NCI-H2171 (cell line): ENCODE measurements around the gene HADH.
"Not testable (repeated sequence)": the region's sequence is repeated elsewhere in the genome, so short reads cannot be mapped to it uniquely, and the experiment has no call there.

Source experiments
- DNase-seq: peaks from one replicate; lab custom pipeline; 2025; lab: John Stamatoyannopoulos, UW

Gene HADH

DNA sequence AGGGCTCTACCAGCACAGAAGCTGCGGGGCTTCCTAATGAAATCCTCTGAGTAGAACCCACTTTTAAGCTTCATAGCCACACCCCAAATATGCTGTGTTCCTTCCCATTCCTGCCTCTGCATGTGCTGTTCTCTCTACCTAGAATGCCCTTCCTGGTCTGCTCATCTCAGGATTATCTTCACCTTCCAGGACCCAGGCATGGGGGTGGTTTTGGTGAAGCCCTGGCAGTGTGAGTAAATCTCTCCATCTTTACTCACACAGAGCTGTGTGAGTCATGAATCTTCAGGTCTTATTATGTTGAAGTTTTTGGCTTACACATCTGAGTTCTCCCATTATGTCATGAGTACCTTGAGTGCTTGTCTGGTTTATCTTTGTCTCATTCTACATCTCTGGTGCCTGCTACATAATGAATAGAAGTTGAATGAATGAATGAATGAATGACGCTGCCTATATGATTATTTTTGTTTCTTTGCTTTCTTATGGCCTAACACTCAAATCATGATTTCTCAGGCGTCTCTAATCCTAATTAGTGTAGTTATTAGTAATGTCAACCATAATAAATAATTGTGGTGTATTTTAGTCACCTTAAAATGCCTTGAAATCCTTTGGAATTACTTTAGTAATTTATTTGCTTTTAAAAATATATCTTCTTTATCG is 41.9 kb downstream of the HADH start:
- no peak for DNase-seq

DNA sequence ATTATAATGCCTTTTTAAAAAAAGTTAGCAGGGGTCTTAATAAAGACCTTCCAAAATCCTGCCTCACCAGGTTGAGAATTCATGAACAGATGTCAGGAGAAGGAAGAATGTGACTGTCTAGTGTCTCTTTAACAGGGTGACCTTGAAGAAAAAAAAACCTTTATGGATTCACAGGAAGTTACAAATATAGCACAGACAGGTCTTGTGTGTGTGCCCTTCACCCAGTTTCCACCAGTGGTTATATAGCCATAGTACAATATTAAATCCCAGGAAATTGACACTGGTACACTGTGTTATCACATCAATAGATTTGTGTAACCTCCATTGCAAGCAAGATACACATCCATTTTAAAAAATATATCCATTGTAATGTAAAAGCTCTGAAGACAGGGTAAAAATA is 43.7 kb downstream of the HADH start:
- no peak for DNase-seq

DNA sequence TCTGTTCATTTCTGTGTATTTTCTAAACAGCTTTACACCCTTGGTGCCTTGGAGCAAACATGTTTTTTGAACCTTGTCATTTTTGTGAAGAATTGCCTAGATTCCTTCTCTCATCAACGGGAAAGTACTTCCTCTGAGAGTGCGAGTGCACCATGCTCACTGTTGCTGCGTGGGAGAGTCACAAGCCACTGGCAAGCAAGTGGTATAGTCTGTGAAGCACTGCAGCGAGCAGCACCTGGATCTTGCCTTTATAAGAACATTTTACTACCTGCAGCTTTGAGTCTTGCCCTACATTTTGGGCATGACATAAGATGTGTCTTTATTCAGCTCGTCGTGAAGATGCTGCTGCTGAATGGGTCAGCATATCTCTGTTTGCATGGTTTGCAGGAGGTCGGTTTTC is 44.9 kb downstream of the HADH start:
- DNase-seq: no peak

DNA sequence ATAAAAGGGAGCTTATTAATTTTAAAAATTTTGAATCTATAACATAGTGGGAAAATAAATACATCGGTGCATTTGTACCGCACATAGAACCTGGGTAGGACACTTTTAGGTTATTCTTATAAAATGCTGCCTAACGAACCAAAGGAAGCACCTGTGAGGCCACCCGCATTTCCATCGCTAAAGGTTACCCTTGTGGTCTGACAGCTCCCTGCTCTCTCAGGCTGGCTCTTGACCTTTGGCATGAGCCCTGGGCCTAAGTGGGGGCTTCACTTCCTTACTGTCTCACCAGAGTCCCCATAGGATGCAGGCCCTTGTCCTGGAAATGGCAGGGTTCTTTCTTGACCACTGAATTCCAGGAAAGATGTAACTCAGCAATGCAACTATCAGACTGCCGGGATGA is 46.0 kb downstream of the HADH start:
- DNase-seq: no peak

DNA sequence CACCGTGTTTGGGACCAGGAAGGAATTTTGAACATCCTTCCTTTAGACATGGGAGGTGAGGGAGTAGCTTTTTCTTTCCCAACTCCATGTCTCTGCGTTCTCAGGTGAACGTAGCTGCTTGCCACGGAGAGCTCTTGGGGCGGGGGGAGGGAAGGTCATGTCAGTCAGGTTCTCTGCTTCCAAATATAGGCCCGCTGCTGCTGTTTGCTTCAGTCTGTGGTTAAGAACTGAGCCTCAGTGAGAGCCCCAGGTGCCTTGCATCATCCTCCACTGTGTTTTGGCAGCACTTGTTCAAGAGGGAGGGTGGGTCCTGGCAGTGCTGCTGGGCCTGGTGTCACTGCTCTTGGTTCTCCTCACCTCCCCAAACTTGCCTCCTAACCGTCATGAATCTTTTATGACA is 46.5 kb downstream of the HADH start:
- DNase-seq: no peak

DNA sequence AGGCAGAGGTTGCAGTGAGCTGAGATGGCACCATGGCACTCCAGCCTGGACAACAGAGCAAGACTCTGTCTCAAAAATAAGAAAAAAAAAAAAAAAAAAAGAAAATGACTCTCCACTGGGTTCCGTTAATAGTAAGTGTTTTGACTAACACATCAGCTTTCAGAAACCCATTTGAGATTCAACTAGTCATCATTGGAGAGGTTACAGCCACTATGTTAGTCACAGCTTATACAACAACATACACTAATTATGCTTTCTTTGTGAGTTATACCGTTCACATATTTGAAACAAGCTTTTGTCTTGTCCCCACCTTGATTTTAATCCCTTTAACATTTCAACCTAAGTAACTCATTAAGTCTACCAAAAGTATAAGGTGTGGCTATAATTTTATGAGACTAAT is 48.2 kb downstream of the HADH start:
- DNase-seq: no peak

DNA sequence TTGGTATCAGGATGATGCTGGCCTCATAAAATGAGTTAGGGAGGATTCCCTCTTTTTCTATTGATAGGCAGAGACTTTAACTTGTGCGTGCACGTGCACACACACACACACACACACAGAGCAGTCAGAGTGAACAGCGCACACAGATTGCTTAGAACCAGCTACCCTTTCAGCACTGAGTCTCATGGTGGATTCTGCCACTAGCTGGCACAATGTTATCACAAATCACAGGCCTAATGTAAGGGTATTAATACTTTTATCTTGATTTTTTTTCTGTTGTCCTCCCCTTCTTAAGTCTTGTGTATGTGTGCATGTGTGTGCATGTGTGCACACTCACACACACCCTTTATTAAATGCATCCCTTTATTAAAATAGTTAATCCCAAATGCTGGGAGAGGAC is 53.2 kb downstream of the HADH start:
- no peak for DNase-seq

- no peak for DNase-seq
Measured at GRCh38 chr4:108043526-108043925, 53.8 kb downstream of the HADH start.

DNA sequence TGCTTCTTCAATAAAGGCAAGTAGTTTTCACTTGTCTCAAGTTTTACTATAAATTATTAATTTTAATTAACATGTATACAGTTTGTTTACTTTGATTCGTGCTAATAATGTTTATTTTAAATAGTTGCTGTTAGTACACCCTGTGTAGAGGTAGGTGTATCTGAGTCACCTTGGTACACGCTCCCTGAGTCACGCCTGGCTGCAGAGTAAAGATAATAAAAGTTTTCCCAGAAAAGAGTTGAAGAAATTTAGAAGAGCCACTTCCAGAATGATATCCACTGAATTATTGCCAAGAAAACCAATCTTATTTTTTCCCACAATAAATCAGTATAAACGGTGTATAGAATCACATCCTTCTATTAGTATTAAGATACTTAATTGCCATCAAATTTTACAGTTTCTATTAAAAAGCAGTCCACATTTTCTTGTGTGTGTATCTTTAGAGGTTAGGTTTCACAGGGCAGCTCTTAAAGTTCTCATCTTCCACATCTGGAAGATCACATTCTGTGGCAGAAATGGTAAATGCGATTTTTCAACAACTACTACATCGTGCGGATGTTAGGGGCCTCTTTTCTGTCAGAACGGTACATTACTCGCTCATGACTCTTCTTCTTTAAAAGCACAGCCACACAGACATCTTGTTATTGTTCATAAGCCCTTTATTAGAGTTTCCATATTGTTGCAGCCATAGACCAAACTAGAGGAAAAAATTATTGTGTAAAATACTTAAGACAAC is 55.4 kb downstream of the HADH start:
- no peak for DNase-seq

DNA sequence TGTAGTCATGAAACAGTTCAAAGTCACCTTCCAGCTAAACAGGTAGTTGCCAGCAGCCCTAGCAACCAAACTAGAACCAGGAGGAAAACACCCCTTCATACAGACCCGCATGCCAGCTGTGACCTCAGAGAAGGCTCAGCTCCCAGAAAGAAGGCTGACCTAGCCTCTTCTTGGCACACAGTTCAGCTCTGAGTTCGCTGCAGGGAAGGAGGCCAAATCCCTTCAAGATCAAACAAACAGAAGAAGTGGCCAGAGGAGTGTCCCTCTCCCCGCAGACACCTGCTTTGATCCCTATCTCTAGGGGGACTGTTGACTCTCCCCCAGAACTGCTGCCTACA is 56.0 kb downstream of the HADH start:
- DNase-seq: no peak

DNA sequence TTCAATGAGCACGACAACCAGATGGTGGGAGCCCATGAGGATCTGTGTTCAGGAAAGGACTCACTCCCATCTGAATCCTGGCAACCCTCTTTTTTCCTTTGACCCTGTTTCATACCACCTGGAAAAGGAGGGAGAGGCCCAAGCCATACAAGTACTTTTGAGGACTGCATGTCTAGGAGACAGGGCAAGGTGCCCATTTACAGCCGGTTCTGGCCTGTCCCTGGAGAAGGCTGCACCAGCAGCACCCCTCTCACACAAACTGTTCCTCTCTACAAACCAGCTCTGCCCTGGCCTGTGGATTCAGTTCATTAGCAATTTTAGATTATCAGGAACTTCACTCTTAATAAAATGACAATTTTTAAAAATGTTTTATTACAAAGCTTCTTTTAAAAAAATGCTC is 57.5 kb downstream of the HADH start:
- DNase-seq: no peak

GRCh38 chr4:108048157-108048556 is 58.5 kb downstream of the HADH start:
- no peak for DNase-seq

- no peak for DNase-seq
Measured at GRCh38 chr4:108048997-108049396, 59.3 kb downstream of the HADH start.

DNA sequence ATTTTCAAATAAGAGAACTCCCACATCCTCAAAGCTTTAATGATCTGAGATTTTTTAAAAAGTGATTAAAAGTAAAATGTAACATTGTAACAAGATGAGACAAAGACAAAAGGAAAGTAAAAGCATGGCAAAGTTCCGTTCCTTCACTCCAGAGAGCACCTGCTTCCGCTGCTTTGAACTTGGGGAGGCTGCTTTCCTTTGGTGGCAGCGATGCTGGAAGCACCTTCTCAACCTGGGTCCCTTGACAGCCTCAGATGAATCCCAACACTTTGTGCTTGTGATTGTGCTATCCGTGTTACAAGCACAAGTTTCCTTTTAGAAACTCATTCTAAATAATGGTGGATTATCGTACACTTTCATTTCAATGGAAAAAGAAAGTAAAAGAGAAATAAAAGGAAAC is 59.7 kb downstream of the HADH start:
- DNase-seq: no peak

- not testable (repeated sequence) for DNase-seq
Measured at GRCh38 chr4:108050166-108051111, 60.8 kb downstream of the HADH start.

GRCh38 chr4:108051343-108051742 is 61.7 kb downstream of the HADH start:
- no peak for DNase-seq

GRCh38 chr4:108052558-108053120 is 63.0 kb downstream of the HADH start:
- DNase-seq: no peak

DNA sequence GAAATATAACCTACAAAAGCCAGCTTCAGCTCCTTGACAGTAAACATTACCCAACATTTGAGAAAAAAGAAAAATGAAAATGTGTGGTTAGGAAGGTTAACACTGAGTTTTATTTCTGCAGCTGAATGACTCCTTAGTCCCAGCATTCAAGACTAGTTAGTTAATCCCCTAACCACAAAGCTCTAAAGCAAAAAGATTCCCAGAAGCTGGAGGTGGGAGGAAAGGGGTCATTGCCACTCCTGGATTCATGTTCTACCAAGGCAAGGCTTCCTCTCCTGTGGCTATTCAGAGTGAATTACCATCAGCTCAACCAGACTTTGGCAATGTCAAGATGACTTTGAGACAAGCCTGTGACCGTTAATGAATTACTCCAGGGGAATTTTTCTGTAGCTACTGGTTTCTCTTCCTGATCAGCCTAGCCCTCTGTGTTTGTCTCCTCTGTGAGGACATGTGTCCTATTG is 63.6 kb downstream of the HADH start:
- no peak for DNase-seq

DNA sequence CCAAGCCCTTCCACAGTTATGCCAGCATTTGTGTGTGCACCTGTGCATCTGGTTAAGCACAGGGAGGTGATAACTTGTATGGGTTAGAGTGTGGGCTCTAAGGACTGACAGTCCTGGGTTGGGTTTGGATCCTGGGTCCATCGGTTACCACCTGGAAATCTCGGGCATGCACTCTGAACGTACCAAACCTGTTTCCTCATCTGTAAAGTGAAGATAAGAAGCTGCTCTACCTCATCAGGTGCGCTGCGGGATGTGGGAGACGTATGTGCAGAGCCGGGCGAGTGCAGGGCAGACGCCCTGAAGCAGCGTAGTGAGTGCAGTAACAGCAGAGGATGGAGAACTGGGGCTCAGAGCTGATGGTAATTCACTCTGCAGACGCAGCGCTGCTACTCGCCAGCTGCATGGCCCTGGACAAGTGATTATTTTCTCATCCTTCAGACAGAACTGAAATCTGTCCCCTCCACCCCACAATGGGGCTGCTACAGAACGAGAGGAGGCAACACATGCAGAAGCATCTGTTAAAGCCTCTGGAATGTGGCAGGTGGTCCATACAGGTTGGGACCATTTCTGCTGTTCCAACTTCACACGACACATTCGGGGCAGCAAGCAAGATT is 64.4 kb downstream of the HADH start:
- DNase-seq: no peak

GRCh38 chr4:108055787-108056186 is 66.1 kb downstream of the HADH start:
- no peak for DNase-seq

GRCh38 chr4:108056418-108056817 is 66.7 kb downstream of the HADH start:
- no peak for DNase-seq
